IPS-20b (cell line): ENCODE data around the gene DHRS11.

ENCODE experiments used
- H3K27ac ChIP-seq: one replicate; pipeline ENCODE4 v1.5.1; 2013; ENCODE audit warnings: low read length
- H3K27me3 ChIP-seq: 2 replicates; pipeline ENCODE4 v1.6.1; 2013; ENCODE audit warnings: mild to moderate bottlenecking, low read length, inconsistent platforms; ENCODE audit not compliant: insufficient read depth
- H3K36me3 ChIP-seq: 2 replicates; pipeline ENCODE4 v1.6.1; 2013; ENCODE audit warnings: low read depth, mild to moderate bottlenecking, inconsistent platforms, low read length, moderate library complexity; ENCODE audit not compliant: insufficient read depth
- H3K4me1 ChIP-seq: 2 replicates; pipeline ENCODE4 v1.6.1; 2013; ENCODE audit warnings: mild to moderate bottlenecking, control low read depth, inconsistent platforms, low read length, moderate library complexity; ENCODE audit not compliant: insufficient read depth
- H3K4me3 ChIP-seq: 2 replicates; pipeline ENCODE4 v1.5.1; 2013; ENCODE audit warnings: mild to moderate bottlenecking, low read length, inconsistent platforms
- H3K9ac ChIP-seq: 2 replicates; pipeline ENCODE4 v1.6.1; 2013; ENCODE audit warnings: low read depth, mild to moderate bottlenecking, inconsistent platforms, low read length, moderate library complexity
- H3K9me3 ChIP-seq: 2 replicates; pipeline ENCODE4 v1.6.1; 2013; ENCODE audit warnings: mild to moderate bottlenecking, low read depth, low read length, inconsistent platforms; ENCODE audit not compliant: insufficient read depth

Gene DHRS11

GRCh38 chr17:36608280-36608679 is 16.6 kb downstream of the DHRS11 start:
- Histone ChIP-seq H3K27me3 (no peaks in the 10 kb centered on the region), H3K4me1 (peaks cover 13% of the 10 kb centered on the region; the same call in 1 of the 2 replicates), H3K27ac (no peak overlapping the region), H3K4me3 (no peak overlapping the region), H3K9ac (no peak overlapping the region), H3K36me3 (peaks cover 9% of the 10 kb centered on the region; the same call in 1 of the 2 replicates), H3K9me3 (no peaks in the 10 kb centered on the region)

DNA sequence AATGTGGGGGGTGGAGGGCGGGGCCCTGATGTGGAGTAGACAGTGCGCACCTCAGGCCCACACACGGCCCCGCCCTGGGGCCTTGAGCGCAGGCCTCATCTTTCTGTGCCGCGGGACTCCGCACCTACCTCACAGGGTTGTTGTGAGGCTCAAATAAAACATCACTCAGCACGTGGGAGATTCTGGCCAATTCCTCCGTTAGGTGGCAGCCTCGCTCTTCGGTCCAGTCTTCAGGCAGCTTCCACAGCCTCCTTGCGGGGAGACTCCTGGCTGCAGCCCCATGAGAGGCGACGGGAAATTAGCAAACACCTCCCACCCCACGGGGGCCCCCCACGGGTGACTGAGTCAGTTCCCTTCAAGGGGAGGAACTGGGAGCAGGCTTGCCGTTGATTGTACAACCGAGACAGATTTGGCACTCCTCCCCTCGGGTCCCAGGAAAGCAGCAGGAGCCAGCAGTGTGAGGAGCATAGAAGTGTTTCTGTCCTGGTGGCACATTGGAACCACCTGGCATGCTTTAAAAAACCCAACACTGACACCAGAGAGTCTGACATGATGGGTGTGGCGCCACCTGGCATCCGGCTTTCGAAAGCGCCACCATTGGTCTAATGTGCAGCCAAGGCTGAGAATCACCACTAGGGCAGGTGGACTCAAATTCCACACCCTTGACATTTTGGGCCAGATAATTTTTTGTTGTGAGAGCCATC is 17.3 kb downstream of the DHRS11 start:
- Histone ChIP-seq H3K9ac (no peak overlapping the region), H3K36me3 (peaks cover 9% of the 10 kb centered on the region; the same call in 1 of the 2 replicates), H3K27ac (no peak overlapping the region), H3K27me3 (no peaks in the 10 kb centered on the region), H3K4me1 (peaks cover 13% of the 10 kb centered on the region; the same call in 1 of the 2 replicates), H3K4me3 (no peak overlapping the region), H3K9me3 (no peaks in the 10 kb centered on the region)

DNA sequence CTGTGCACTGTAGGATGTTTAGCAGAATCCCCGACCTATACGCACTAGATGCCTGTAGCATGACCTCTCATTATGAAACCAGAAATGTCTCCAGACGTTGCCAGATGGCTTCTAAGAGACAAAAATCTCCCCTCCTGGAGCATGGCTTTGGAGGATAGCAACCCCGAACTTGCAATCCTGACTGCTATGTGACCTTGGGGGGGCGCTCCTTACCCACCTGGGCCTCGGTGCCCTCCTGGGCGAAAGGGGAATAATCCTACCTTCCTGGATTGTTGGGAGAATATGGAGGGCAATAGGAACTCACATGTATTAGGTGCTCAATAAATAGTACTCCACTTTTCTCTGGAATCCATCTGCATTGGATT is 17.8 kb downstream of the DHRS11 start:
- H3K27me3 ChIP-seq = no peaks in the 10 kb centered on the region
- H3K27ac ChIP-seq = no peak overlapping the region
- H3K9ac ChIP-seq = no peak overlapping the region
- H3K36me3 ChIP-seq = peaks cover 9% of the 10 kb centered on the region; the same call in 1 of the 2 replicates
- no peak overlapping the region for H3K4me3 ChIP-seq
- H3K4me1 ChIP-seq = peaks cover 15% of the 10 kb centered on the region; the same call in 1 of the 2 replicates
- no peaks in the 10 kb centered on the region for H3K9me3 ChIP-seq

DNA sequence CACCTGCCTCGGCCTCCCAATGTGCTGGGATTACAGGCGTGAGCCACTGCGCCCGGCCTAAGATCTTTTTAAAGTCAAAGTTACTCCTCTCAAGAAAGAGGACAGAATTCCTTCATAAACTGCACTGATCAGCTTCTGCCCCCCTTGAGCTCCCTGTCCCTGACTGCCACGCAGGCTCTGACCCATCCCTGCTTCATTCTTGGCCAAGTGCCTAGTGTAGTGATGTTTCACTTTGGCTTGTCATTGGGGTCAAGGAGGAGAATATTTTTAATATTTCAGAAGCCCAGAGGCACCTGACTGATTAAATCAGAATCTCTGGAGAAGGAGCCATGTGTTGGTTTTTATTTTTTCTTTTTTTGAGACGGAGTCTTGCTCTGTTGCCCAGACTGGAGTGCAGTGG is 18.8 kb downstream of the DHRS11 start:
- H3K4me3 ChIP-seq = no peak overlapping the region
- no peaks in the 10 kb centered on the region for H3K27me3 ChIP-seq
- H3K27ac ChIP-seq = no peak overlapping the region
- peaks cover 20% of the 10 kb centered on the region; the same call in 1 of the 2 replicates for H3K4me1 ChIP-seq
- H3K9ac ChIP-seq = no peak overlapping the region
- H3K36me3 ChIP-seq = peaks cover 9% of the 10 kb centered on the region; the same call in 1 of the 2 replicates
- H3K9me3 ChIP-seq = no peaks in the 10 kb centered on the region

GRCh38 chr17:36611345-36612072 is 19.8 kb downstream of the DHRS11 start:
- H3K27me3 ChIP-seq = no peaks in the 10 kb centered on the region
- no peak overlapping the region for H3K4me3 ChIP-seq
- no peaks in the 10 kb centered on the region for H3K9me3 ChIP-seq
- H3K9ac ChIP-seq = no peak overlapping the region
- peaks cover 20% of the 10 kb centered on the region; the same call in 1 of the 2 replicates for H3K4me1 ChIP-seq
- peaks cover 9% of the 10 kb centered on the region; the same call in 1 of the 2 replicates for H3K36me3 ChIP-seq
- H3K27ac ChIP-seq = no peak overlapping the region

DNA sequence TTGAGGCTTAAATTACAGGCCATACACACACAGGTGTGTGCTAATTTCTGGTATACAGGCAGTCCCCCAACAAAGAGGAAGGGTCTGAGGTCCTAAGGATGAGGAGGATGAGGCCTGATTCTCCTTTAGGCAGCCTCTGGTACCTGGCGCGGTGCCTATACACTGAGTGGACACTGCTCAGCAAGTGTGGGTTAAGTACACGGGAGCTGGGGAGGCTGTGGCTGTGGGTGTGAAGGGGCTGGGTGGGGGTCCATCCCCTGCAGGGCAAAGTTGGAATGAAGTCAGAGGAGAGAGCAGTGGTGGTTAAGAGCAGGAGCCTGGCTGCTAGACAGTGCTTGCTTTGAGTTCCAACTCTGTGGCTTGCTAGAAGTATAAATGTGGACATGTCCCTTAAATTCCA is 20.6 kb downstream of the DHRS11 start:
- Histone ChIP-seq H3K27ac (no peak overlapping the region), H3K36me3 (peaks cover 9% of the 10 kb centered on the region; the same call in 1 of the 2 replicates), H3K4me3 (no peak overlapping the region), H3K27me3 (no peaks in the 10 kb centered on the region), H3K9me3 (no peaks in the 10 kb centered on the region), H3K4me1 (peaks cover 20% of the 10 kb centered on the region; the same call in 1 of the 2 replicates), H3K9ac (no peak overlapping the region)

DNA sequence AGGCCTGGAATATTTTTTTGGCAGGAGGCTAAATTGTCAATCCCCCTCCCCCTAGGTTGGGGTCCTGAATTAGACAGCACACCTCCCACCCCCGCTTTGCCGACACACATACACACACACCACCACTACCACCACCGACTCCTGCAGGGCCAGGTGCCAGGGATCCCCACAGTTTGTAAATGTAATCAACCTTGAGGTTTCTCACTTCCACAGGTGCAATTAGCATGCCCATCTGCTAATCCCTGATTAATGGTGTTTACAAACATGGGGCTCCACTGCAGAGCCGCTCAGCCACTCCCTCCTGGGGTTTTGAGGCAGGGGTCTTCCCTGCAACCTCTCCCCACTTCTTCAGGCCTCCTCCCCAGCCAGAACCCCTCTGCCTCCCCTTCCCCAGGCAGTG is 21.5 kb downstream of the DHRS11 start:
- H3K4me1 ChIP-seq = peaks cover 20% of the 10 kb centered on the region; the same call in 1 of the 2 replicates
- H3K27me3 ChIP-seq = no peaks in the 10 kb centered on the region
- H3K9ac ChIP-seq = no peak overlapping the region
- H3K36me3 ChIP-seq = peaks cover 4% of the 10 kb centered on the region; the same call in 1 of the 2 replicates
- H3K27ac ChIP-seq = no peak overlapping the region
- H3K4me3 ChIP-seq = no peak overlapping the region
- no peaks in the 10 kb centered on the region for H3K9me3 ChIP-seq

GRCh38 chr17:36614081-36614480 is 22.4 kb downstream of the DHRS11 start:
- Histone ChIP-seq H3K9ac (no peak overlapping the region), H3K27me3 (no peaks in the 10 kb centered on the region), H3K36me3 (no peaks in the 10 kb centered on the region), H3K4me3 (no peak overlapping the region), H3K9me3 (no peaks in the 10 kb centered on the region), H3K4me1 (peaks cover 20% of the 10 kb centered on the region; the same call in 1 of the 2 replicates), H3K27ac (no peak overlapping the region)

DNA sequence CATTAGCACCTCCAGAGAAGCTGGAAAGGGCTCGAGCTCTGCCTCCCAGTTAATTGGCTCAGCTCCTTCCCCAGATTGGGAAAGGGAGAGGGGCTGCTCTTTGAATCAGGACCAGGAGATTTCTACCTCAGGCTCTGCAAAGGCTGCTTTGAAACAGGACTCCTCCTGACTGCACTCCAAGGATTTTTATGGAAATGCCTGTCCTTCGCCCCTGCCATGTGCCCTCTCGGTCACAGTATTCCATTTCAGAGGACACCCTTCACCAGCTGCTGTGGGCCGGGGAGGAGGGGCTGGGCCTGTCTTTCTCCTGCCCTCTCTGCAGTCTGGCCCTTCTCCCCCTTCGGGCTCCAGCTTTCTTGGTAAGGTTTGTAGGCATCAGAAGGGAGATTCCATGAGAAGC is 23.3 kb downstream of the DHRS11 start:
- Histone ChIP-seq H3K36me3 (no peaks in the 10 kb centered on the region), H3K4me1 (peaks cover 20% of the 10 kb centered on the region; the same call in 1 of the 2 replicates), H3K9ac (no peak overlapping the region), H3K9me3 (no peaks in the 10 kb centered on the region), H3K27ac (no peak overlapping the region), H3K4me3 (no peak overlapping the region), H3K27me3 (no peaks in the 10 kb centered on the region)

- Histone ChIP-seq H3K27me3 (no peaks in the 10 kb centered on the region), H3K4me3 (no peak overlapping the region), H3K27ac (no peak overlapping the region), H3K9me3 (no peaks in the 10 kb centered on the region), H3K36me3 (no peaks in the 10 kb centered on the region), H3K9ac (no peak overlapping the region), H3K4me1 (peaks cover 20% of the 10 kb centered on the region; the same call in 1 of the 2 replicates)
Measured at GRCh38 chr17:36616061-36617029, 24.7 kb downstream of the DHRS11 start.

DNA sequence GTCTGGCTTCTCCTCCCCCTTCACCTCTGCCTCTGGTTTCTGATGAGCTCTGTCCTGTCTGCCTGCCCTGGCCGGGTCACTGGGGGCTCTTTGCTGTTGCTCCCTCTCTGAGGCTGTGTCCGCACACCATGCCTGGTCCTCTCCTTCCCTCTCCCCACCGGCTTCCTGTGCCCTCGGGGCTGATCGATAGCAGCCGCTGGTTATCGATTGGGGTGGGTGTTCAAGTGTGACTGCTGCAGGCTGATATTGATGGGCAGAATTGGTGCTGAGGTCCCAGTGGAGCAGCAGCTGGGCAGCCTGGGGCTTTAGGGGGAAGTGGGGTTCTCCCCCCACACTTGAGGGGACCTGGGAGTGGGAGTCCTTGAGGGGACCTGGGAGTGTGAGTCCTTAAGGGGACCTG is 26.1 kb downstream of the DHRS11 start:
- no peak overlapping the region for H3K9ac ChIP-seq
- H3K9me3 ChIP-seq = no peaks in the 10 kb centered on the region
- no peak overlapping the region for H3K27ac ChIP-seq
- H3K4me3 ChIP-seq = no peak overlapping the region
- no peaks in the 10 kb centered on the region for H3K27me3 ChIP-seq
- no peaks in the 10 kb centered on the region for H3K36me3 ChIP-seq
- peaks cover 15% of the 10 kb centered on the region; the same call in 1 of the 2 replicates for H3K4me1 ChIP-seq
